Natural killer cell (primary cell): ENCODE data around the gene WT1. TPM values are rescaled to one million over a fixed set of nuclear protein-coding genes. Genes with fewer than 3 reads are reported as not detected.

Experiments used
- ATAC-seq, 3 donors: fragments of 150-1000 bp in 2 of 3; fragments of 200-7000 bp in 1 of 3; cut with Tn5 transposase; 1 replicate in 1 of 3; 2 replicates in 2 of 3; pipeline ENCODE4 v1.10.0; 2021; ENCODE audit warnings: mild to moderate bottlenecking in 2 of 3, moderate library complexity in 2 of 3
- DNase-seq, 2 donors: peaks; one replicate each; pipeline versions ENCODE4 v3.0.0 to v3.0.0-alpha.2; 2013 to 2021; ENCODE audit warnings: mixed read lengths in 1 of 2
- H3K27ac ChIP-seq: one replicate; pipeline ENCODE4 v1.5.1; 2013; ENCODE audit warnings: mild to moderate bottlenecking, low read length
- H3K27me3 ChIP-seq: one replicate; pipeline ENCODE4 v1.6.1; 2013; ENCODE audit warnings: low read length; ENCODE audit not compliant: control insufficient read depth, insufficient read depth
- H3K36me3 ChIP-seq: one replicate; pipeline ENCODE4 v1.6.1; 2013; ENCODE audit warnings: low read length; ENCODE audit not compliant: control insufficient read depth, insufficient read depth
- H3K4me1 ChIP-seq: one replicate; pipeline ENCODE4 v1.6.1; 2013; ENCODE audit warnings: low read length; ENCODE audit not compliant: control insufficient read depth, insufficient read depth
- H3K4me3 ChIP-seq: one replicate; pipeline ENCODE4 v1.5.1; 2013; ENCODE audit warnings: low read length
- H3K9me3 ChIP-seq: one replicate; pipeline ENCODE4 v1.6.1; 2013; ENCODE audit warnings: low read length; ENCODE audit not compliant: control insufficient read depth, insufficient read depth
- H3K27ac Mint-ChIP-seq, 2 donors: one replicate each; pipeline ENCODE4 v1.8.0; 2022; ENCODE audit warnings: mild to moderate bottlenecking in 2 of 2, mixed read lengths in 2 of 2, moderate library complexity in 1 of 2
- H3K27me3 Mint-ChIP-seq, 2 donors: one replicate each; pipeline ENCODE4 v1.8.0; 2022; ENCODE audit warnings: low read depth in 2 of 2, mixed read lengths in 2 of 2
- H3K36me3 Mint-ChIP-seq: one replicate; pipeline ENCODE4 v1.8.0; 2022; ENCODE audit warnings: mixed read lengths
- H3K4me1 Mint-ChIP-seq, 2 donors: one replicate each; pipeline ENCODE4 v1.8.0; 2022; ENCODE audit warnings: mixed read lengths in 2 of 2
- H3K4me3 Mint-ChIP-seq: one replicate; pipeline ENCODE4 v1.8.0; 2022; ENCODE audit warnings: mild to moderate bottlenecking, moderate library complexity, mixed read lengths
- H3K9me3 Mint-ChIP-seq, 2 donors: one replicate each; pipeline ENCODE4 v1.8.0; 2022; ENCODE audit warnings: mixed read lengths in 2 of 2
- WGBS: methylation state at CpG from one replicate; pipeline ENCODE4 v1.1.7; 2013; ENCODE audit warnings: missing lambda C conversion rate; ENCODE audit not compliant: insufficient coverage; 5-methylcytosine and 5-hydroxymethylcytosine counted together
- intact Hi-C: fragments of 100-400 bp; cut with micrococcal nuclease; formaldehyde crosslinking; loops from one replicate; pipeline ENCODE4 v1.14.2; 2022
- total RNA-seq, 4 donors: library from RNA; stranded (reverse); fragments of 120-200 nt in 1 of 4; gene quantifications; one replicate each; pipeline versions ENCODE4 v1.2.3 to v1.2.4, GENCODE V29; 2013 to 2022
- TF ChIP-seq, protein P1 (sequence below): fragments of 200-600 bp; IDR thresholded peaks from one replicate; pipeline ENCODE4 v1.8.0; 2022; ENCODE audit warnings: antibody characterized with exemption

WT1 gene
- total RNA-seq, 3 donors from 2014 or later (not counting 1 experiment from before 2014, with no cell fraction given): not detected

DNA sequence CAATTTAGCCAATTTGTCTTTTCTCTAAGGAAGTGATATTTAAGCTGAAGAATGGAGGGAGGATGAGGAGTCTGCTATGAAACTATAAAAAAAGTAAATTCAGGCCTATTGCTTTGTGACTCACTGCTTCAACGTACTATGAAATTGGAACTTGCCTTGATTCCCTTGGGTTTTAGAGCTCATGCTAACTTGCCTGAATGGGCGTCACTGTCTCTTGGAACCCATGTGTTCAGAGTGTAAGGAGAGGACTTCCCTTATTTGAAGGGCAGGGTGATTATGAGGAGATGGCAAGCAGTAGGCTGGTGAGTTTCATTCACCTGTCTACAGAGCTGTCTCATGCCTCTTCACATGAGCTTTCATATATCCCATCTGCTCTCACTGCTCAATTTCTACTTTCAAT lies 28.7 kb upstream of the WT1 start:
- H3K4me3 Mint-ChIP-seq: no peak overlapping the region

DNA sequence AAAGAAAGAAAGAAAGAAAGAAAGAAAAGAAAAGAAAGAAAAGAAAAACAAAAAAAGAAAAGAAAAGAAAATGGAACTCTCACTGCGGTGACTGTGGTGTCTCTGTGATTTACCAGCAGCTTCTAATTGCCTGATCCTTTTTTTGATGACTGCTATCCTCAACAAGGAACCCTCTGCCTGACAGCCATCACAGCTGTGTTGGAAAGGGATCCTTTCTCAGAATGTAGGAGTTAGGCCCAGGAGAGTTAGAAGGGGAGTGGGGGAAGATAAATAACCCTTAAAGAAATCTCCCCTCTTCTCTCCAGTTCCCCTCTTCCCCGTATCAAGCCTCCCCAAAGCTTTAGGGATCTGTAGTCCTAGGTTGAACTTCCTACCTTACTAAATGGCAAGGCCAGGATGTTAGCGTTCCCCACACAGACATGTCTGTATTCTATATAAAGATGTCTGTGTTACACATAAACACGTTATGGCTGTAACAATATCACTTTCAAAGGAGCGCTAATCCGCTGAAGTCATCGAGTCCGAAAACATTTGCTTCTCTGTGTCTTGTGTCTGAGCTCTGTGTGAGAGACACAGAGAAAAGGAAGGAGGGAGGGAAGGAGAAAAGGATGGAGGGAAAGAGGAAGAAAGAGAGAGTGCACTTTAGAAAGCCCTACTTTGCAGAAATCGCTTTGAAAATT lies 26.8 kb upstream of the WT1 start:
- Mint-ChIP-seq H3K27me3 (no peaks in the 10 kb centered on the region), H3K9me3 (no peaks in the 10 kb centered on the region), H3K4me1 (no peaks in the 10 kb centered on the region), H3K27ac (no peak overlapping the region), H3K36me3 (no peaks in the 10 kb centered on the region), H3K4me3 (no peak overlapping the region)
- Histone ChIP-seq H3K4me1 (no peaks in the 10 kb centered on the region), H3K36me3 (no peaks in the 10 kb centered on the region), H3K27me3 (no peaks in the 10 kb centered on the region), H3K9me3 (no peaks in the 10 kb centered on the region), H3K27ac (no peak overlapping the region), H3K4me3 (no peak overlapping the region)
- 90% methylated on average over 9 of the region's 9 CpGs for WGBS
- DNase-seq (no peak), ATAC-seq (no peak)
- intact Hi-C loops: no loop called here
- TF ChIP-seq, protein P1, sequence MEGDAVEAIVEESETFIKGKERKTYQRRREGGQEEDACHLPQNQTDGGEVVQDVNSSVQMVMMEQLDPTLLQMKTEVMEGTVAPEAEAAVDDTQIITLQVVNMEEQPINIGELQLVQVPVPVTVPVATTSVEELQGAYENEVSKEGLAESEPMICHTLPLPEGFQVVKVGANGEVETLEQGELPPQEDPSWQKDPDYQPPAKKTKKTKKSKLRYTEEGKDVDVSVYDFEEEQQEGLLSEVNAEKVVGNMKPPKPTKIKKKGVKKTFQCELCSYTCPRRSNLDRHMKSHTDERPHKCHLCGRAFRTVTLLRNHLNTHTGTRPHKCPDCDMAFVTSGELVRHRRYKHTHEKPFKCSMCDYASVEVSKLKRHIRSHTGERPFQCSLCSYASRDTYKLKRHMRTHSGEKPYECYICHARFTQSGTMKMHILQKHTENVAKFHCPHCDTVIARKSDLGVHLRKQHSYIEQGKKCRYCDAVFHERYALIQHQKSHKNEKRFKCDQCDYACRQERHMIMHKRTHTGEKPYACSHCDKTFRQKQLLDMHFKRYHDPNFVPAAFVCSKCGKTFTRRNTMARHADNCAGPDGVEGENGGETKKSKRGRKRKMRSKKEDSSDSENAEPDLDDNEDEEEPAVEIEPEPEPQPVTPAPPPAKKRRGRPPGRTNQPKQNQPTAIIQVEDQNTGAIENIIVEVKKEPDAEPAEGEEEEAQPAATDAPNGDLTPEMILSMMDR: no peak

More for the DNA sequence above, 28.7 kb upstream of the WT1 start:
- ATAC-seq: no peak
- WGBS: 65% methylated on average over 2 of the region's 2 CpGs
- Mint-ChIP-seq H3K27ac (no peak overlapping the region), H3K4me1 (no peaks in the 10 kb centered on the region), H3K36me3 (no peaks in the 10 kb centered on the region), H3K27me3 (no peaks in the 10 kb centered on the region), H3K9me3 (no peaks in the 10 kb centered on the region)
- no peak for DNase-seq
- intact Hi-C loops: no loop called here
- TF ChIP-seq, protein P1: no peak
- no peaks in the 10 kb centered on the region for H3K9me3 ChIP-seq
- no peaks in the 10 kb centered on the region for H3K4me1 ChIP-seq
- no peaks in the 10 kb centered on the region for H3K27me3 ChIP-seq
- no peak overlapping the region for H3K4me3 ChIP-seq
- H3K27ac ChIP-seq: no peak overlapping the region
- no peaks in the 10 kb centered on the region for H3K36me3 ChIP-seq

DNA sequence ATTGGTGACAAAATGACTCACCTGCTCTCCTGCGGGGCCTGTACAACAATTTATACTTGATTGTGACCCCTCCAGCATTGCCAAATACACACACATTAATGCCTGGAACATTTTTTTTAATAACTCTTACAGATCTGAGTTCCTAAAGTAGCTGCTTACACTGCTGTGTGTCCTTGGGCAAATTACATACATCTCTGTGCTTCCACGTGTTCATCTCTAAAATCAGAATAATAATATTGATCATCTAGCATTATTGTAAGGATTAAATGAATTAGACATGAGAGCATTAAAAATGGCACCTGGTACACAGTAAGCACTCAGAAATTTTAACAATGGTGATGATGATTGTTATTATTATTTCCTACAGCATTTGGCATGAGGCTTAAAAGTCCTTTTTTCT lies 21.5 kb upstream of the WT1 start:
- H3K36me3 ChIP-seq: no peaks in the 10 kb centered on the region
- H3K27me3 Mint-ChIP-seq: peaks cover 0 to 2% of the 10 kb centered on the region in 2 donors
- H3K27ac Mint-ChIP-seq: no peak overlapping the region
- H3K4me1 ChIP-seq: no peaks in the 10 kb centered on the region
- intact Hi-C loops: no loop called here
- H3K9me3 Mint-ChIP-seq: no peaks in the 10 kb centered on the region
- 93% methylated on average over 1 of the region's 2 CpGs for WGBS
- H3K4me3 ChIP-seq: no peak overlapping the region
- no peak for ATAC-seq
- TF ChIP-seq, protein P1: no peak
- no peaks in the 10 kb centered on the region for H3K9me3 ChIP-seq
- H3K27me3 ChIP-seq: no peaks in the 10 kb centered on the region
- DNase-seq: no peak
- H3K4me1 Mint-ChIP-seq: no peaks in the 10 kb centered on the region
- no peak overlapping the region for H3K27ac ChIP-seq
- H3K4me3 Mint-ChIP-seq: no peak overlapping the region
- H3K36me3 Mint-ChIP-seq: no peaks in the 10 kb centered on the region

DNA sequence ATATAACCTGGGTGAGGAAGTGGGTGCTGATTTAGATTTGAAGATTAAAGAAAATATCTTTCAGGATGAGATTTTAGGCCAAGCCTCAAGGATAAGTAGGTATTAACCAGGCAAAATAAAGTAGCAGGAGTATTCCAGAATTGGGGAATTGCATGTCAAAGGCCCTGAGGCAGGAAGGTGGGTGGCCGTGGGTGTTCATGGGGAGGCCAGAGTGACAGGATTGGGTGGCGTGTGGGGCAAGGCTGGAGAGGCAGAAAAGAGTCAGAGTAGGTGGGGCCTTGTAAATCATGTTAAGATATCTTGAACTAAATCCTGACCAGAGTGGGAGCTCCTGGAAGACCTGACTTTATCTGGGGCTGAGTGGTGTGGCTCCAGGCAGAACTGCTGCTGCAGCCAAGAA lies 19.7 kb upstream of the WT1 start:
- H3K27me3 ChIP-seq: no peaks in the 10 kb centered on the region
- no peaks in the 10 kb centered on the region for H3K36me3 ChIP-seq
- H3K27ac ChIP-seq: no peak overlapping the region
- Mint-ChIP-seq H3K4me1 (no peaks in the 10 kb centered on the region), H3K27ac (no peak overlapping the region), H3K27me3 (peaks cover 4 to 12% of the 10 kb centered on the region in 2 donors), H3K36me3 (no peaks in the 10 kb centered on the region), H3K4me3 (no peak overlapping the region), H3K9me3 (no peaks in the 10 kb centered on the region)
- DNase-seq (no peak), ATAC-seq (no peak)
- no peak overlapping the region for H3K4me3 ChIP-seq
- TF ChIP-seq, protein P1: no peak
- 69% methylated on average over 2 of the region's 2 CpGs for WGBS
- intact Hi-C loops: no loop called here
- H3K4me1 ChIP-seq: no peaks in the 10 kb centered on the region
- no peaks in the 10 kb centered on the region for H3K9me3 ChIP-seq
